Pancreas (tissue), 10 donors: Measurements from ENCODE around the gene LRRTM2. TPM values are rescaled to one million over a fixed set of nuclear protein-coding genes. Genes with fewer than 3 reads are reported as not detected.
A peak's percentile ranks its signal among the peaks of the same experiment; 100 is the strongest.

Experiments
- ATAC-seq, 4 donors: fragments of 200-7000 bp; cut with Tn5 transposase; one replicate each; pipeline versions ENCODE4 v1.8.0 to v1.9.1; 2020; ENCODE audit warnings: mild to moderate bottlenecking in 4 of 4, moderate library complexity in 4 of 4
- DNase-seq, 6 donors: peaks; one replicate each; pipeline ENCODE4 v3.0.0-alpha.2; 2020
- FAIRE-seq: peaks from 2 replicates; lab custom pipeline; 2012; peaks lifted over from hg19 to GRCh38; lab: Jason Lieb, UNC
- H3K27ac ChIP-seq, 4 donors: fragments of 200-600 bp; sonication (generic); 1 replicate in 3 of 4; 2 replicates in 1 of 4; pipeline versions ENCODE4 v1.5.0 to v1.8.0; 2020
- H3K27me3 ChIP-seq, 4 donors: fragments of 200-600 bp; one replicate each; pipeline ENCODE4 v1.8.0; 2021
- H3K36me3 ChIP-seq, 3 donors: fragments of 200-600 bp; sonication (generic) in 1 of 3; one replicate each; pipeline versions ENCODE4 v1.5.0 to v1.8.0; 2020 to 2021
- H3K4me1 ChIP-seq, 3 donors: fragments of 200-600 bp; one replicate each; pipeline ENCODE4 v1.8.0; 2021
- H3K4me3 ChIP-seq, 4 donors: fragments of 200-600 bp; sonication (generic) in 2 of 4; one replicate each; pipeline versions ENCODE4 v1.5.0 to v1.8.0; 2020 to 2021
- H3K9me3 ChIP-seq, 4 donors: fragments of 200-600 bp; one replicate each; pipeline ENCODE4 v1.8.0; 2021
- CTCF ChIP-seq, 4 donors: fragments of 200-600 bp; sonication (generic) in 3 of 4; IDR thresholded peaks; one replicate each; pipeline versions ENCODE4 v1.5.0 to v1.8.0; 2021; ENCODE audit warnings: antibody characterized with exemption in 4 of 4
- WGBS, 2 donors: extraction: QIAGEN DNeasy Blood & Tissue Kit; methylation state at CpG; one replicate each; pipeline ENCODE4 v1.1.7; 2013; 5-methylcytosine and 5-hydroxymethylcytosine counted together
- intact Hi-C, 3 donors: fragments of 100-400 bp; cut with DNase I; formaldehyde crosslinking; loops; one replicate each; pipeline versions ENCODE4 v1.11.1 to v1.14.2; 2022
- polyA plus RNA-seq, 2 donors: library from polyadenylated mRNA; stranded (reverse); fragments of 200-250 nt; gene quantifications; one replicate each; pipeline ENCODE4 v1.2.3, GENCODE V29; 2013
- total RNA-seq, 6 donors: library from RNA; stranded (reverse); fragmentation: NEBNext Ultra II Directional in 4 of 6; extraction: Animal tissue kit (Norgen Biotek cat#: 25700) in 4 of 6; gene quantifications; one replicate each; pipeline versions ENCODE4 v1.2.1 to v1.2.4, GENCODE V29; 2021 to 2023
- donor health status: healthy with polysubstance abuse.
- donor health status: DM: no; HTN: no; CAD: no; lungs with moderate emphysema.
- donor health status: DM: no; HTN: no; CAD: no.
- donor health status: control.
- donor health status: control.
- donor health status: Bipolar disorder and iron deficiency.
- donor health status: DM: yes; HTN: yes; CAD: no.
- donor health status: DM: no; HTN: no; CAD: no.
- donor health status: DM: no; HTN: no; CAD: no.
- donor health status: DM: yes; HTN: yes; CAD: no.

Gene LRRTM2
- total and polyA plus RNA-seq, 8 donors, result 0.08 to 0.61 (median 0.28) TPM

GRCh38 chr5:138828556-138828955, 46.6 kb downstream of the LRRTM2 start:
- H3K36me3 ChIP-seq, result peaks cover 0 to 13% (median 0%) of the 10 kb centered on the region in 3 donors
- TF ChIP-seq CTCF (IDR thresholded peaks at IDR 0.05), result no peak
- ATAC-seq (no peak), FAIRE-seq (no peak), DNase-seq (no peak)
- no peak overlapping the region for H3K27ac ChIP-seq
- no peaks in the 10 kb centered on the region for H3K27me3 ChIP-seq
- intact Hi-C loops, result loop anchor here in 1 of 3 donors (10.0 kb wide), 1 partner anchor 426 kb away; no protein-coding TSS in a partner anchor
- H3K4me3 ChIP-seq, result no peak overlapping the region
- H3K4me1 ChIP-seq, result no peaks in the 10 kb centered on the region
- WGBS, 2 donors, result 72 to 80% methylated on average over 4 of the region's 4 CpGs
- H3K9me3 ChIP-seq, result no peaks in the 10 kb centered on the region

DNA sequence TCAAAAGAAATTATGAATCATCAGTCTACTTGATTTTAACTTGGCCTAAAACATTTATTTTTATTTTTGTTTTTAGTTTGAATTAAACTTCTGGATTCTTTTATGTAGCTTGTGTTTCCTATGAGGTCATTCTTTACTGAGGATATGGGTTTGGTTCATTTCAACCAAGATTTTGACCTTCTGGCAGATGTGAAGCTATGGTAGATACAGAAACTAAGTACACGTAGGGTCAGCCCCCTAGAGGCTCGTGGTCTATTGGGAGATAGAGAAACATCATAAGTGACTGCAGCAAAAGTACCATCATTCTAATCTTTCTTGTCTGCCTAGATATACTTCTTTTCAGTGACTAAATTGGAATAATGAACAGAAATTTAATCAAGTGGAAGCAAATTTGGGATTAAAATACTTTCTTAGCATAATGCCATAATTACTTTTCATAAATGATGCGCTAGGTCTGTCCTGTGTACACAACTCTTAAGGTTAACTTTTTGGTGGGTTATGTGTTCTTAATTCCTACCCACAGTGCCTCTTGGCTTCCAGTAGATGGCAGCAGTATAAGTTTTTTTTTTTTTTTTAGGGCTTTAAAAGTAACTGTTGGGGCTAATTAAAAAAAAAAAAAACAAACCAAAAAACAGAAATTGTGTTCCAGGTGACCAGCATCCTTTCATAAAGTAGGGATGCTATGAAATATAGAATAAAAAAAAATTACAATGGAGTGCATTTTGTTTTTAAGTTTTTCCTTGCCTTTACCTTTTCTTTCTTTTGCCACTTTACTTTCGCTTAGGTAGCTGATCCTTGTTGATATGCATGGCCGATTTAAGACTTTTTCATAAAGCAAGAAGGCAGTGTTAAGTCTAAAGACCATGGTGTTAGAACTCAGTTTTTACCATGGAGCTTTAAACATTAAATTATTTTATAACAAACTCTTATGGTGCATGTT, 49.9 kb downstream of the LRRTM2 start:
- Histone ChIP-seq H3K27ac (no peak overlapping the region), H3K4me3 (no peak overlapping the region), H3K27me3 (no peaks in the 10 kb centered on the region), H3K9me3 (no peaks in the 10 kb centered on the region), H3K36me3 (peaks cover 0 to 13% (median 0%) of the 10 kb centered on the region in 3 donors), H3K4me1 (peaks cover 0 to 12% (median 0%) of the 10 kb centered on the region in 3 donors)
- intact Hi-C loops, result loop anchor here in 1 of 3 donors (10.0 kb wide), 1 partner anchor 430 kb away; no protein-coding TSS in a partner anchor
- TF ChIP-seq CTCF (IDR thresholded peaks at IDR 0.05), result peak in 3 of 4 donors; percentile 12 to 48 (median 43)
- DNase-seq, result no peak
- ATAC-seq, result peak in 3 of 4 donors; percentile 60 to 72 (median 60)
- peak; percentile 13 for FAIRE-seq
- 43 to 54% methylated on average over 5 of the region's 5 CpGs for WGBS, 2 donors

DNA sequence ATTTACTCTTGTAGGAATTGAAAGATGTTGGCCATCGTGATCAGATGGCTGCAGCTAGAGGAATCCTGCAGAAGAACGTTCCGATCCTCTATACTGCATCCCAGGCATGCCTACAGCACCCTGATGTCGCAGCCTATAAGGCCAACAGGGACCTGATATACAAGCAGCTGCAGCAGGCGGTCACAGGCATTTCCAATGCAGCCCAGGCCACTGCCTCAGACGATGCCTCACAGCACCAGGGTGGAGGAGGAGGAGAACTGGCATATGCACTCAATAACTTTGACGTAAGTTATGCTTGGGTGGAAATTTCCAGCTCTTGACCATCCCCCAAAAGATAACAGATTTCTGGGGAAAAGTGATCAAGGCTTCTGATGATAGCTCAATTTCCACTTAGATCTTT, 50.6 kb downstream of the LRRTM2 start:
- intact Hi-C loops, result loop anchor here in 1 of 3 donors (10.0 kb wide), 1 partner anchor 430 kb away; no protein-coding TSS in a partner anchor
- Histone ChIP-seq H3K4me3 (no peak overlapping the region), H3K9me3 (no peaks in the 10 kb centered on the region), H3K27me3 (no peaks in the 10 kb centered on the region), H3K36me3 (peaks cover 0 to 12% (median 0%) of the 10 kb centered on the region in 3 donors), H3K27ac (no peak overlapping the region), H3K4me1 (peaks cover 0 to 12% (median 0%) of the 10 kb centered on the region in 3 donors)
- no peak for TF ChIP-seq CTCF (IDR thresholded peaks at IDR 0.05)
- DNase-seq, result no peak
- ATAC-seq, result peak in 3 of 4 donors; percentile 27 to 40 (median 29)
- 75 to 81% methylated on average over 7 of the region's 7 CpGs for WGBS, 2 donors
- no peak for FAIRE-seq

- Histone ChIP-seq H3K36me3 (peaks cover 0 to 8% (median 1%) of the 10 kb centered on the region in 3 donors), H3K9me3 (no peaks in the 10 kb centered on the region), H3K27ac (no peak overlapping the region), H3K4me3 (no peak overlapping the region), H3K4me1 (peaks cover 0 to 12% (median 0%) of the 10 kb centered on the region in 3 donors), H3K27me3 (no peaks in the 10 kb centered on the region)
- FAIRE-seq (no peak), ATAC-seq (no peak), DNase-seq (no peak)
- WGBS, 2 donors, result 76 to 84% methylated on average over 3 of the region's 3 CpGs
- intact Hi-C loops, result loop anchor here in 1 of 3 donors (10.0 kb wide), 1 partner anchor 434 kb away; no protein-coding TSS in a partner anchor
- no peak for TF ChIP-seq CTCF (IDR thresholded peaks at IDR 0.05)
Measured at GRCh38 chr5:138820695-138821094, 54.4 kb downstream of the LRRTM2 start.
